ENCODE results near the gene MCEMP1.

Gene MCEMP1

DNA sequence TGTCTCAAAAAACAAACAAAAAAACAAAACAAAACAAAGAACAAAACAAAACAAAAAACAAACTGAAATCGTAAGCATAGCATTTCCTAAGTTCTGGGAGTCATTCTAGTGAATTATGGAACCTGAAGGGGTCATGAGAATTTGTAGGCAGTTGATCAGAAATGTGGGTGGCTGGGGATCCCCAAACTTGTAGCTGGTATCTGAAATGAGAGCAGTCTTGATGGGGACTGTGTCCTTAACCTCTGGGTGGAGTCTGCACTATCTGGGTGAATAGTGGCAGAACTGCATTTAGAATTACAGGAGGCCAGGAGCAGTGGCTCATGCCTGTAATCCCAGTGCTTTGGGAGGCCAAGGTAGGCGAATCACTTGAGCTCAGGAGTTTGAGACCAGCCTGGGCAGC is 48.9 kb downstream of the MCEMP1 start:
- no peak for DNase-seq (ENCODE audit: low read depth in 1 of 2, low spot score in 1 of 2)

DNA sequence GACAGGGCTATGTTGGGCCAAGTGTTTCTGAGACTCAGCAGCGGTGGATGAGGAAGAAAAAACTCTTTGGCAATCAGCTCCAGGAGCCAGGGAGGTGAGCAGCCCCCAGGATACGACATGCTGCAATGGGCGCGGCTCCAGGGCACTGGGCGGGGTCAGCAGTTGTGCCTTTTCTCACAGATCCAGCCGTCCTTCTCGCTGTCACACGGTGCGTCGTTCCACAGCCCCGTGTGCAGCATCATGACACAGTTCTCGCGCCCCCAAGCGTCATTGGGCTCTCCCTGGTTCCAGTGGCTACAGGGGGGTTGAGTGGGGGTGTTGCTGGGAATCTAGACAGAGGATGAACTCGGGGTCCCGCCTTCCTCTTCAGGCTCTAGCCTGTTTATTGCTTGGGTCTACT is 52.3 kb downstream of the MCEMP1 start:
- DNase-seq (ENCODE audit: low read depth in 1 of 2, low spot score in 1 of 2) = no peak

Data from stimulated activated CD4-positive, alpha-beta T cell treated with anti-CD3 and anti-CD28 coated beads, Interleukin-15, amount 100 ng/mL, for 1 hour (primary cell).